Measurements from ENCODE around the gene TUBA4A. TPM values are rescaled to one million over a fixed set of nuclear protein-coding genes. Genes with fewer than 3 reads are reported as not detected.

The TUBA4A gene
- total RNA-seq, 1 donor from 2014 or later = not detected

- Histone ChIP-seq H3F3A (ENCODE audit: low read depth) (peaks cover 3% of the 10 kb centered on the region), H3K4me2 (no peak overlapping the region), H3K4me3 (no peak overlapping the region), H2AFZ (replicated peaks) (no peak overlapping the region), H3K9me3 (ENCODE audit: low read depth) (no peaks in the 10 kb centered on the region), H3K36me3 (no peaks in the 10 kb centered on the region), H3K4me1 (peaks cover 7% of the 10 kb centered on the region), H3K27ac (no peak overlapping the region), H3K27me3 (peaks cover 62% of the 10 kb centered on the region), H3K9ac (no peak overlapping the region), H4K20me1 (ENCODE audit: low read depth) (peaks cover 12% of the 10 kb centered on the region), H3K79me2 (ENCODE audit: low read depth) (no peaks in the 10 kb centered on the region)
- H3K36me3 Mint-ChIP-seq = no peaks in the 10 kb centered on the region
- no peak overlapping the region for H3K4me3 Mint-ChIP-seq
- H3K27ac Mint-ChIP-seq = no peak overlapping the region
- no peaks in the 10 kb centered on the region for H3K9me3 Mint-ChIP-seq
- no peak for TF ChIP-seq CTCF (IDR thresholded peaks at IDR 0.05)
- H3K27me3 Mint-ChIP-seq (ENCODE audit: insufficient read depth, low read depth) = peaks cover 56% of the 10 kb centered on the region
- peaks cover 13% of the 10 kb centered on the region for H3K4me1 Mint-ChIP-seq
- no peak for DNase-seq (ENCODE audit: low spot score)
Measured at GRCh38 chr2:219252084-219252483, 1.6 kb downstream of the TUBA4A start.

GRCh38 chr2:219251656-219252055, 2.1 kb downstream of the TUBA4A start:
- Mint-ChIP-seq H3K36me3 (peaks cover 2% of the 10 kb centered on the region), H3K9me3 (no peaks in the 10 kb centered on the region), H3K27ac (no peak overlapping the region), H3K4me1 (peaks cover 13% of the 10 kb centered on the region), H3K4me3 (no peak overlapping the region), H3K27me3 (ENCODE audit: insufficient read depth, low read depth) (peaks cover 55% of the 10 kb centered on the region)
- Histone ChIP-seq H2AFZ (replicated peaks) (no peak overlapping the region), H3K79me2 (ENCODE audit: low read depth) (no peaks in the 10 kb centered on the region), H3F3A (ENCODE audit: low read depth) (peaks cover 3% of the 10 kb centered on the region), H4K20me1 (ENCODE audit: low read depth) (peaks cover 12% of the 10 kb centered on the region), H3K27me3 (peaks cover 58% of the 10 kb centered on the region), H3K4me1 (peaks cover 7% of the 10 kb centered on the region), H3K9ac (no peak overlapping the region), H3K36me3 (no peaks in the 10 kb centered on the region), H3K4me2 (no peak overlapping the region), H3K27ac (no peak overlapping the region), H3K4me3 (no peak overlapping the region), H3K9me3 (ENCODE audit: low read depth) (no peaks in the 10 kb centered on the region)
- TF ChIP-seq CTCF (IDR thresholded peaks at IDR 0.05) (no peak), EZH2phosphoT487 (IDR thresholded peaks at IDR 0.05) (no peak), EZH2 (IDR thresholded peaks at IDR 0.05) (no peak)
- no peak for DNase-seq (ENCODE audit: low spot score)

- Mint-ChIP-seq H3K36me3 (peaks cover 2% of the 10 kb centered on the region), H3K27ac (no peak overlapping the region), H3K4me3 (no peak overlapping the region), H3K27me3 (ENCODE audit: insufficient read depth, low read depth) (peaks cover 43% of the 10 kb centered on the region), H3K4me1 (peaks cover 20% of the 10 kb centered on the region), H3K9me3 (no peaks in the 10 kb centered on the region)
- Histone ChIP-seq H3K4me3 (no peak overlapping the region), H3K27ac (no peak overlapping the region), H2AFZ (replicated peaks) (no peak overlapping the region), H4K20me1 (ENCODE audit: low read depth) (peaks cover 12% of the 10 kb centered on the region), H3F3A (ENCODE audit: low read depth) (peaks cover 3% of the 10 kb centered on the region), H3K4me1 (peaks cover 7% of the 10 kb centered on the region), H3K79me2 (ENCODE audit: low read depth) (peaks cover 11% of the 10 kb centered on the region), H3K27me3 (peaks cover 44% of the 10 kb centered on the region), H3K9me3 (ENCODE audit: low read depth) (no peaks in the 10 kb centered on the region), H3K9ac (no peak overlapping the region), H3K4me2 (no peak overlapping the region), H3K36me3 (no peaks in the 10 kb centered on the region)
- no peak for TF ChIP-seq CTCF (IDR thresholded peaks at IDR 0.05)
- TF ChIP-seq EZH2 (IDR thresholded peaks at IDR 0.05) = no peak
- TF ChIP-seq EZH2phosphoT487 (IDR thresholded peaks at IDR 0.05) = no peak
- DNase-seq (ENCODE audit: low spot score) = no peak
Measured at GRCh38 chr2:219250049-219250781, 3.5 kb downstream of the TUBA4A start.
